HepG2 (cell line): ENCODE measurements around the gene RANBP17. TPM values are rescaled to one million over a fixed set of nuclear protein-coding genes. Genes with fewer than 3 reads are reported as not detected.

ENCODE experiments used
- ATAC-seq: fragments of 200-7000 bp; cut with Tn5 transposase; 3 replicates; pipeline ENCODE4 v1.9.1; 2020; ENCODE audit warnings: mild to moderate bottlenecking, moderate library complexity
- BruUV-seq: library from RNA; stranded (reverse); fragments of 400-500 nt; replicated peaks from 2 replicates; lab custom pipeline; 2021; lab: Mats Ljungman, UMichigan
- CTCF ChIA-PET: fragments of 300-600 bp; formaldehyde crosslinking; extraction: SDS; loops from one replicate; lab custom pipeline; 2021; ENCODE audit warnings: low total read pairs, inconsistent platforms, low intra/inter-chr PET ratio; lab: Yijun Ruan, JAX
- POLR2A ChIA-PET: fragments of 350-600 bp; sonication (Branson Sonifier 250); formaldehyde crosslinking; loops from one replicate; lab custom pipeline; 2020; ENCODE audit warnings: antibody characterized with exemption, inconsistent platforms; lab: Yijun Ruan, JAX
- DNase-seq: peaks from one replicate; pipeline ENCODE4 v3.0.0-alpha.2; 2015; ENCODE audit warnings: low spot score
- FAIRE-seq: peaks from 3 replicates; lab custom pipeline; 2011; peaks lifted over from hg19 to GRCh38; lab: Jason Lieb, UNC
- H2AFZ ChIP-seq: one replicate; pipeline ENCODE4 v1.6.1; 2011; ENCODE audit warnings: low read length, inconsistent platforms
- H3K27ac ChIP-seq: fragments of 300-600 bp; 3 replicates; pipeline ENCODE4 v1.8.0; 2011; ENCODE audit warnings: mixed run types, mild to moderate bottlenecking, mixed read lengths, low read length, inconsistent platforms; ENCODE audit not compliant: insufficient read depth; ENCODE audit errors: extremely low read length
- H3K27me3 ChIP-seq, 2 experiments: fragments of 200-600 bp in 1 of 2; 2 replicates in 1 of 2; 3 replicates in 1 of 2; pipeline versions ENCODE4 v1.6.0 to v1.8.0; 2011; ENCODE audit warnings: low read length in 2 of 2, mild to moderate bottlenecking in 2 of 2, moderate library complexity in 2 of 2, inconsistent platforms in 1 of 2; ENCODE audit not compliant: insufficient read depth in 2 of 2, control insufficient read depth in 1 of 2
- H3K36me3 ChIP-seq, 2 experiments: fragments of 200-600 bp in 1 of 2; replicated peaks in 1 of 2; 2 replicates in 1 of 2; 3 replicates in 1 of 2; pipeline versions ENCODE4 v1.5.1 to v1.8.0; 2011; ENCODE audit warnings: low read length in 2 of 2, inconsistent platforms in 1 of 2; ENCODE audit not compliant: insufficient read depth in 2 of 2, control insufficient read depth in 1 of 2
- H3K4me1 ChIP-seq: 2 replicates; pipeline ENCODE4 v1.5.1; 2012; ENCODE audit warnings: low read length, inconsistent platforms; ENCODE audit not compliant: insufficient read depth
- H3K4me2 ChIP-seq: 2 replicates; pipeline ENCODE4 v1.6.0; 2011; ENCODE audit warnings: low read depth, low read length, inconsistent platforms
- H3K4me3 ChIP-seq, 3 experiments: fragments of 200-600 bp in 1 of 3; sonication (generic), shearing (Covaris generic) in 1 of 3; replicated peaks in 1 of 3; 2 replicates each; pipeline ENCODE4 v1.5.1; 2011 to 2016; ENCODE audit warnings: low read length in 3 of 3, inconsistent platforms in 2 of 3, low read depth in 2 of 3, mild to moderate bottlenecking in 2 of 3, control low read depth in 1 of 3, mixed read lengths in 1 of 3; ENCODE audit not compliant: insufficient read depth in 1 of 3
- H3K79me2 ChIP-seq: one replicate; pipeline ENCODE4 v1.6.1; 2011; ENCODE audit warnings: low read length, inconsistent platforms; ENCODE audit not compliant: insufficient read depth
- H3K9ac ChIP-seq: 2 replicates; pipeline ENCODE4 v1.6.0; 2011; ENCODE audit warnings: mild to moderate bottlenecking, low read depth, low read length, inconsistent platforms; ENCODE audit not compliant: insufficient read depth
- H3K9me3 ChIP-seq: 2 replicates; pipeline ENCODE4 v1.5.1; 2012; ENCODE audit warnings: mild to moderate bottlenecking, low read length
- H4K20me1 ChIP-seq: 2 replicates; pipeline ENCODE4 v1.6.0; 2011; ENCODE audit warnings: inconsistent platforms, mild to moderate bottlenecking, low read length, moderate library complexity; ENCODE audit not compliant: insufficient read depth
- ARID5B ChIP-seq: IDR thresholded peaks from 2 replicates; pipeline ENCODE4 v1.4.0; 2020; ENCODE audit warnings: mild to moderate bottlenecking, missing genetic modification reagents
- CHD4 ChIP-seq: fragments of 200-600 bp; sonication (generic); IDR thresholded peaks from 2 replicates; pipeline ENCODE4 v1.7.0; 2017; ENCODE audit warnings: mild to moderate bottlenecking, low read length, borderline replicate concordance
- KLF12 ChIP-seq: sonication (generic); formaldehyde crosslinking; IDR thresholded peaks from 2 replicates; pipeline ENCODE4 v1.4.0; 2020; ENCODE audit warnings: missing genetic modification reagents, borderline replicate concordance
- MIER2 ChIP-seq: IDR thresholded peaks from 2 replicates; pipeline ENCODE4 v1.6.1; 2016; ENCODE audit warnings: missing biosample characterization, missing genetic modification reagents
- MNT ChIP-seq: fragments of 450-650 bp; IDR thresholded peaks from 2 replicates; pipeline ENCODE4 v1.6.1; 2016
- NFIB ChIP-seq: sonication (generic); formaldehyde crosslinking; IDR thresholded peaks from 2 replicates; pipeline ENCODE4 v1.9.0; 2021; ENCODE audit warnings: missing genetic modification reagents, mild to moderate bottlenecking, borderline replicate concordance
- PRPF4 ChIP-seq: fragments of 200-400 bp; formaldehyde crosslinking; IDR thresholded peaks from 2 replicates; pipeline ENCODE4 v1.6.1; 2016; ENCODE audit warnings: low read length, low read depth; ENCODE audit not compliant: poor library complexity, severe bottlenecking
- SIN3B ChIP-seq: fragments of 150-350 bp; IDR thresholded peaks from 2 replicates; pipeline ENCODE4 v1.6.1; 2014; ENCODE audit warnings: low read length
- SRSF1 ChIP-seq: fragments of 200-400 bp; formaldehyde crosslinking; optimal IDR thresholded peaks from 2 replicates; pipeline ENCODE3; 2017; ENCODE audit warnings: mild to moderate bottlenecking, low read depth, low read length, moderate library complexity
- TCF12 ChIP-seq, 2 experiments: fragments of 450-650 bp in 1 of 2; sonication (generic) in 1 of 2; formaldehyde crosslinking in 1 of 2; IDR thresholded peaks; 2 replicates each; pipeline versions ENCODE4 v1.6.1 to v1.8.0; 2017 to 2022; ENCODE audit warnings: antibody characterized with exemption in 1 of 2, mild to moderate bottlenecking in 1 of 2, missing genetic modification reagents in 1 of 2, moderate library complexity in 1 of 2
- ZNF224 ChIP-seq: sonication (generic); formaldehyde crosslinking; IDR thresholded peaks from 2 replicates; pipeline ENCODE4 v1.5.0; 2020; ENCODE audit warnings: mild to moderate bottlenecking, missing genetic modification reagents
- ZNF260 ChIP-seq: sonication (generic); formaldehyde crosslinking; IDR thresholded peaks from 2 replicates; pipeline ENCODE4 v1.4.0; 2020; ENCODE audit warnings: missing genetic modification reagents, low read depth, mild to moderate bottlenecking, borderline replicate concordance
- ZNF263 ChIP-seq: sonication (generic); formaldehyde crosslinking; IDR thresholded peaks from 2 replicates; pipeline ENCODE4 v1.4.0; 2020; ENCODE audit warnings: missing genetic modification reagents
- ZNF296 ChIP-seq: sonication (generic); formaldehyde crosslinking; conservative IDR thresholded peaks from 2 replicates; pipeline ENCODE4 v1.5.0; 2020; ENCODE audit warnings: mild to moderate bottlenecking, missing genetic modification reagents
- ZNF382 ChIP-seq: sonication (generic); formaldehyde crosslinking; IDR thresholded peaks from 2 replicates; pipeline ENCODE4 v1.5.0; 2020; ENCODE audit warnings: missing genetic modification reagents, mild to moderate bottlenecking, borderline replicate concordance
- ZNF512B ChIP-seq: sonication (generic); formaldehyde crosslinking; IDR thresholded peaks from 2 replicates; pipeline ENCODE4 v1.5.1; 2020; ENCODE audit warnings: missing genetic modification reagents, mild to moderate bottlenecking, borderline replicate concordance
- ZNF577 ChIP-seq: sonication (generic); formaldehyde crosslinking; IDR thresholded peaks from 2 replicates; pipeline ENCODE4 v1.4.0; 2020; ENCODE audit warnings: mild to moderate bottlenecking, low read depth, missing genetic modification reagents, borderline replicate concordance
- WGBS: methylation state at CpG from one replicate; pipeline ENCODE4 v1.1.6; 2017; ENCODE audit warnings: low lambda C conversion rate; 5-methylcytosine and 5-hydroxymethylcytosine counted together
- in situ Hi-C: cut with HindIII; loops from 2 replicates; pipeline ENCODE4 v1.10.0; 2017; ENCODE audit warnings: low pct_unique_long_range_greater_than_20kb; ENCODE audit not compliant: extremely low pct_ligation_motif_present
- intact Hi-C: fragments of 100-400 bp; cut with micrococcal nuclease; formaldehyde crosslinking; loops from one replicate; pipeline ENCODE4 v1.10.0; 2022; ENCODE audit not compliant: unreplicated experiment
- polyA plus RNA-seq, 8 experiments: library from polyadenylated mRNA; depleted of rRNA in 3 of 8; stranded (reverse) in 7 of 8; unstranded in 1 of 8; fragments of >200 nt; fragmentation: Illumina TruSeq in 4 of 8; extraction: Trizol in 4 of 8; gene quantifications; 2 replicates each; pipeline versions ENCODE4 v1.2.1 to v1.2.3, GENCODE V29; 2011 to 2016; ENCODE audit warnings: low read depth in 4 of 8, missing spikeins in 1 of 8, mixed read lengths in 1 of 8; ENCODE audit not compliant: insufficient read depth in 1 of 8
- total RNA-seq, 5 experiments: library from RNA; depleted of rRNA; stranded (reverse); fragments of >200 nt; fragmentation: Illumina TruSeq; extraction: Trizol; gene quantifications; 2 replicates each; pipeline ENCODE4 v1.2.3, GENCODE V29; 2016; ENCODE audit warnings: low read depth in 1 of 5

The RANBP17 gene
- total and polyA plus RNA-seq, 2 of the 13 experiments (the other 11 are each of a cell fraction or from before 2014, with no cell fraction given) = not detected

- 2% methylated on average over 4 of the region's 4 CpGs for WGBS
Observed at GRCh38 chr5:171189442-171189841, 327.6 kb downstream of the RANBP17 start.

More at GRCh38 chr5:171189442-171189841, 327.6 kb downstream of the RANBP17 start:
- Histone ChIP-seq H3K4me2 (no peak overlapping the region), H3K27ac (no peak overlapping the region), H3K27me3 (no peaks in the 10 kb centered on the region), H3K9ac (no peak overlapping the region), H4K20me1 (no peaks in the 10 kb centered on the region), H3K79me2 (no peaks in the 10 kb centered on the region), H3K36me3 (no peaks in the 10 kb centered on the region), H3K9me3 (no peaks in the 10 kb centered on the region), H3K4me1 (no peaks in the 10 kb centered on the region), H3K4me3 (no peak overlapping the region), H2AFZ (no peak overlapping the region)
- TF ChIP-seq PRPF4 (no peak), ZNF263 (CRISPR knock-in tag) (no peak), ZNF224 (CRISPR knock-in tag) (no peak), ZNF382 (no peak), CHD4 (no peak), ZNF512B (CRISPR knock-in tag) (no peak), ARID5B (CRISPR knock-in tag) (no peak), MNT (no peak), MIER2 (CRISPR knock-in tag) (no peak), TCF12 (IDR thresholded peaks at IDR 0.05) (no peak), TCF12 (CRISPR knock-in tag; IDR thresholded peaks at IDR 0.05) (no peak), ZNF577 (no peak), KLF12 (no peak), SIN3B (no peak), SRSF1 (no peak), ZNF260 (CRISPR knock-in tag) (no peak), ZNF296 (CRISPR knock-in tag) (no peak), NFIB (CRISPR knock-in tag) (no peak)
- FAIRE-seq (no peak), DNase-seq (no peak), ATAC-seq (no peak)
- no TSS peak for BruUV-seq
- in situ Hi-C loops = no loop called here
- CTCF ChIA-PET = no interaction called here
- POLR2A ChIA-PET = no interaction called here
- intact Hi-C loops = no loop called here
